HG02938 (cell line): Measurements from ENCODE around the gene FMNL2.
"Not testable (repeated sequence)": the region's sequence is repeated elsewhere in the genome, so short reads cannot be mapped to it uniquely, and the experiment has no call there.

Experiments used
- ATAC-seq: cut with Tn5 transposase; IDR thresholded peaks from one replicate; pipeline ENCODE4 v1.9.1; 2021; ENCODE audit warnings: mild to moderate bottlenecking, moderate library complexity; ENCODE audit not compliant: unreplicated experiment

Gene FMNL2

DNA sequence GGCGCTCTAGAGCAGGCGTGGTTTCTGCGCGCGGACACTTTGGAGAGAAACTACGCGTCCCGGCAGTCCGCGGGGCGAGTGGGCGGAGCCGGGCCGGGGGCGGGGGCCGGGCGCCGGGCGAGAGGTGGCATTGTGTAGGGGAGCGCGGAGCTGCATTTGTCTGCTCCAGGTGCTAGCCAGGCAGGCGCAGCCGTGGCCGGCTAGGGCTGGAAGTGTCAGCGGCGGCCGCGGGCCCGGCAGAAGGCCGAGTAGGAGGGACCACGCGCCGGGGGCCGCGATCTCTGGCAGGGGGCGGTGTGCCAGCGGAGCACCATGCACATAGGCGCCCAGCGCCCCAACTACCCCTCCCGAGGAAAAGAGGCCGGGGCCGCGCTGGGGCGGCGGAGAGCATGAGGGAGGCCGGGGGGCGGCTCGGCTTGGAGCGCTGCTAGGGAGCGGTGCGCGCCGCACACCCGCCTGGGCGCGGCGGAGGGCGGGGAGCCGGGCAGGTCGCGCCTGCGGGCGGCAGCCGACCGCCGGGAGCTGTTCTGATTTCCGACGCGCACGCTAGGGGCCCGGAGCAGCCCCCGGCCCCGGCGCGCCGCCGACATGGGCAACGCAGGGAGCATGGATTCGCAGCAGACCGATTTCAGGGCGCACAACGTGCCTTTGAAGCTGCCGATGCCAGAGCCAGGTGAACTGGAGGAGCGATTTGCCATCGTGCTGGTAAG, at the start of gene FMNL2:
TSS of gene FMNL2 (plus strand) at position 159 of the 710 bp plus-strand sequence.
- peak; percentile 85 for ATAC-seq

GRCh38 chr2:152292991-152293390, 42.0 kb upstream of the FMNL2 start:
- no peak for ATAC-seq

GRCh38 chr2:152297715-152298114, 37.3 kb upstream of the FMNL2 start:
- ATAC-seq: no peak

DNA sequence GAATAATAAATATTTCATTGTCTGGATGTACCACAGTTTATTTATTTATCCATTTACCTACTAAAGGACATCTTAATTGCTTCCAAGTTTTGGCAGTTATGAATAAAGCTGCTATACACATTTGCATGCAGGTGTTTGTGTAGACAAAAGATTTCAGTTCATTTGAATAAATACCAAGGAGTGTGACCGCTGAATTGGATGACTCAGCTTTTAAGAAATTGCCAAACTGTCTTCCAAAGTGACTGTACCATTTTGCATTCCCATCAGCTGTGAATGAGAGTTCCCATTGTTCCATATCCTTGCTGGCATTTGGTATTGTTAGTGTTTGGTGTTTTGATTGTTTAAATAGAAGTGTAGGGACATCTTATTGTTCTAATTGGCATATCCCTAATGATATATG, 36.2 kb upstream of the FMNL2 start:
- no peak for ATAC-seq

DNA sequence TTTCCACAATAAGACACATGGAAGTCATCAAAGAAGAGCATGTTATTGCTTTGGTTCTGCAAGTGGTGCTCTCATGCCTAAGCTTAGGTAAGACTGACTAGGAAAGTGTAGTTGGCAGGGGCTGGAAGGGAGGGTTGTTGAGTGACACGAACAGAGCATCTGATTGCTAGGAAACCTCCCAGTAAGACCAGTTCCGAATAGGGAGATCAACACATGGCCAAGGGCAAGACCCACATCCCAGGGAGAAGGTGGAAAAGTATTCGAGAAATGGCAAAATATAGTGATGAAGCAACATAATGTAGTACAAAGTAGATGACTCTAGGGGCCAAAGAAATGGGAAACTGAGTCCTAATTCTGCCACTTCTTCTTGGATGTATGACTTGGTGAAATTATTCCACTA, 33.8 kb upstream of the FMNL2 start:
- no peak for ATAC-seq

DNA sequence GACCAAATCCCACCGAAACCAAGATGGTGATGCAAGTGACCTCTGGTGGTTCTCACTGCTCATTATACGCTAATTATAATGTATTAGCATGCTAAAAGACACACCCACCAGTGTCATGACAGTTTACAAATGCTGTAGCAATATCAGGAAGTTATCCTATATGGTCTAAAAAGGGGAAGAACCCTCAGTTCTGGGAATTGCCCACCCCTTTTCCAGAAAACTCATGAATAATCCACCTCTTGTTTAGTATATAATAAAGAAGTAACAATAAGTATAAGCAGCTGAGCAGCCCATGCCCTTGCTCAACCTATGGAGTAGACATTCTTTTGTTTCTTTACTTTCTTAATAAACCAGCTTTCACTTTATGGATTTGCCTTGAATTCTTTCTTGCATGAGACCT, 31.0 kb upstream of the FMNL2 start:
- ATAC-seq: no peak

- ATAC-seq: no peak
Measured at GRCh38 chr2:152304836-152305235, 30.1 kb upstream of the FMNL2 start.

- no peak for ATAC-seq
Measured at GRCh38 chr2:152307863-152308262, 27.1 kb upstream of the FMNL2 start.

DNA sequence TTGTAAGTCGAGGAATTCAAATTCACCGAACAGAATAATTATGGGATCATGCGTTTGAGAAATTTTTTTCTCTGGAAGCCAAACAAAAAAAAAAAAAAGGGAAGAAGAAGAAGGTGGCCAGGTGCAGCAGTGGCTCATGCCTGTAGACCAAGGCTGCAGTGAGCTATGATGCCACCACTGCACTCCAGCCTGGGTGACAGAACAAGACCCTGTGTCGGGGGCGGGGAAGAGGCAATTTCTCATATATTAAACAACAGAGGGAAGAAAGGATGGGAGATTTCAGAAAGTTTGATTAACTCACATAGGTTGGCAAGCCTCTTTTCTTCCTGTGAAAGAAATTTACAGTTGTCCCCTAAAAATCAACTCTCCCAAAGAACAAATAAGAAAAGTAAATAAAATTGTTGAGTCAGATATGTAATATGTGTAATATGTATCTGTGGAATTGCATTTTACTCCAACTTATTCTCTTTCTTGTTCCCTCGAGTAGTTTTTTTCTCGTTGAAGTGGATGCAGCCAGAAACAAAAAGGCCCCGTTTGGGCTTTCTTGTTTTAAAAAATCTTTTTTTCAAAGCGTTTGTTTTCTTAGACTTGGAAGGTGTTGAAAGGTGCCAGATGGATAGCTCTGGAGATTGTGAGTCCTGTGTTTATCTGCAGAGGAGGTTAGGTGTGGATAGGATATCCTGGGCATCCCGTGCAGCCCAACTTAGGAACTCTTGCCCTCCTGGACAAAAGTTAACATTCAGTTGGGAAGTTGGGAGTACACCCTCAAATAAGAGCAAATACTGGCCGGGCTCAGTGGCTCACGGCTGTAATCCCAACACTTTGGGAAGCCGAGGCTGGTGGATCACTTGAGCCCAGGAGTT, 25.4 kb upstream of the FMNL2 start:
- no peak for ATAC-seq

- no peak for ATAC-seq
Measured at GRCh38 chr2:152319822-152320570, 15.0 kb upstream of the FMNL2 start.

DNA sequence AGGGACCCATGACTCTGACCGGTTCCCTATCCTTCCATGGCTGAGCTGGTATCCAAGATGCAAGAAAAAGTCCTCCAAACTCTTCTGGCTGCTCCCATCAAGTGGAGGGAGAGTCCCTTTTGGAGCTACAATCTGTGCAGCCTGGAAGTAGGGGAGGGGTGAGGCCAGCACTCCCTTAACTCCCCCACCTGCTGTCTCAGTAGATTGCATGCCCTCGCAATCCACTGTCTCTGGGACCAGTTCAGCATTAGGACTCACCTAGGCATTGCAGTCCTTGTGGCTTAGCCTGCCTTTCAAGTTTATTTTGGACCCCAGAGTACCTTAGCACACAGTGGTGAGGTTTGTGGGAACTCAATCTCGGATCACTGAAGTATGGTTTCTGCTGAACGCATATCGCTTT, 14.2 kb upstream of the FMNL2 start:
- no peak for ATAC-seq

DNA sequence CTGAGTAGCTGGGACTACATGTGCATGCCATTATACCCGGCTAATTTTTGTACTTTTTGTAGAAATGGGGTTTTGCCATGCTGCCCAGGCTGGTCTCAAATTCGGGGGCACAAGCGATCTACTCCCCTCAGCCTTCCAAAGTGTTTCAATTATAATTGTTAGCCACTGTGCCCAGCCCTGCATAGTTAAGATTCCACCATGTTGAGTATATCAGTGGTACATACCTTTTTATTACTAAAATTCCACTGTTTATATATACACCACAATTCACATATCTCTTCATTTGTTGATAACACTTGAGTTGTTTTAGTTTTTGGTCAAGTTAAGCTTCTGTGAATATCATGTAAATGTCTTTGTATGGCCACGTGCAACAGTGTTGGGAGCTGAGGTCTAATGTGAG, 12.8 kb upstream of the FMNL2 start:
- ATAC-seq: no peak

DNA sequence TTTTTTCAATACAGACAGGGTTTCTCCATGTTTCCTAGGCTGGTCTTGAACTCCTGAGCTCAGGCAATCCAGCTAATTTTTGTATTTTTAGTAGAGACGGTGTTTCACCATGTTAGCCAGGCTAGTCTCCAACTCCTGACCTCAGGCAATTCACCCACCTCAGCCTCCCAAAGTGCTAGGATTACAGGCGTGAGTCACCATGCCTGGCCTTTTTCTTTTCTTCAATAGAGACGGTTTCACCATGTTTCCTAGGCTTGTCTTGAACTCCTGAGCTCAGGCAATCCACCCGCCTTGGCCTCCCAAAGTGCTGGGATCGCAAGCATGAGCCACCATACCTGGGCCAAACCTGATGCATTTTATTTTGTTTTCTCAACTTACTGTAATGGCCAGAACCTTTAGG, 9.8 kb upstream of the FMNL2 start:
- not testable (repeated sequence) for ATAC-seq

- no peak for ATAC-seq
Measured at GRCh38 chr2:152326710-152327109, 8.3 kb upstream of the FMNL2 start.

- no peak for ATAC-seq
Measured at GRCh38 chr2:152328013-152328412, 7.0 kb upstream of the FMNL2 start.

DNA sequence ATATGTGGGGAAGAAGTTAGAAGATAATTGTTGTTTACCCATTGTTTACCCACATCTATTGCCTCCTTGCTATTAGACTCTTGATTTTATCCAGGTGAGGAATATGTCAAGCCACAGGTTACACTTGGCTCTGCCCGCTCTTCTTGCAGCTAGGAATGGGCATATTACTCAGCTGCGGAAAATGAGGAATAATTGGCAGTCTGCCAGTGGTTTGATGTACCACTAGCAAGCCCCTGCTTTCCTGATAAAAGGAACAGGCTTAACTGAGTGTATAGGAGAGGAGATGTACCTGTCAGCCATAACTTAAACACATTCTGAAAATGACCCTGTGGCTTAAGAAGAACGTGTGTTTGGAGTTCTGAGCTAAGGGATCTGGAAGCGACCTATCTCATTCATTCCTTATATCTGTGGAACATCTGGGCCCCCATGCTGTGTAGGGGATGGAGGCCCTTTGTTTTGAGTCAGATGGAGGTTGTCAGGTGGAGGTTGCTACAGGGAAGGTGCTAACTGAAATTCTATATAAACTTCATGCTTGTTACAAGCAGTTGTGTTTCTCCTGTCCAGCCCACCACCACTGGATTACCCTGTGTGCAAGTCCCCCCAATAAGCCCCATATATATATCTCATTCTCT, 4.6 kb upstream of the FMNL2 start:
- no peak for ATAC-seq

- ATAC-seq: no peak
Measured at GRCh38 chr2:152334701-152335015, 316 bp upstream of the FMNL2 start.

DNA sequence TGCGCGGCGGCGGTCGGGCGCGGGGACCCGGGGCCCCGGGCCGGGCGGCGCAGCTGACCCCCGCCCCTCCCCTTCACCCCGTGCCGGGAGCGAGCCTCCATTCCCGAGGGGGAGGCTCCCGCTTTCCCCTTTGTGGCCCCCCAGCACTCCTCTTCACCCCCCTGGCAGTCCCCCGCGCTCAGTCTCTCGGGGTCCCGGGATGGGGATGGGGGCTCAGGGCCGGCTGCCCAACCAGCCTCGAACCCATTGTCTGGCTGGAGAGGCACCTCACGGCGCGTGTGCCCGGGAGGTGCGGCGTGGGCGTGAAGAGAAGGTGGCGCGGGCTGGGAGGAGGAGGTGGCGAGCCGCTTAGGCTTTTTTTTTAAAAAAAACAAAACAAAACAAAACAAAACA, 748 bp downstream of the FMNL2 start:
- ATAC-seq: peak; percentile 21

DNA sequence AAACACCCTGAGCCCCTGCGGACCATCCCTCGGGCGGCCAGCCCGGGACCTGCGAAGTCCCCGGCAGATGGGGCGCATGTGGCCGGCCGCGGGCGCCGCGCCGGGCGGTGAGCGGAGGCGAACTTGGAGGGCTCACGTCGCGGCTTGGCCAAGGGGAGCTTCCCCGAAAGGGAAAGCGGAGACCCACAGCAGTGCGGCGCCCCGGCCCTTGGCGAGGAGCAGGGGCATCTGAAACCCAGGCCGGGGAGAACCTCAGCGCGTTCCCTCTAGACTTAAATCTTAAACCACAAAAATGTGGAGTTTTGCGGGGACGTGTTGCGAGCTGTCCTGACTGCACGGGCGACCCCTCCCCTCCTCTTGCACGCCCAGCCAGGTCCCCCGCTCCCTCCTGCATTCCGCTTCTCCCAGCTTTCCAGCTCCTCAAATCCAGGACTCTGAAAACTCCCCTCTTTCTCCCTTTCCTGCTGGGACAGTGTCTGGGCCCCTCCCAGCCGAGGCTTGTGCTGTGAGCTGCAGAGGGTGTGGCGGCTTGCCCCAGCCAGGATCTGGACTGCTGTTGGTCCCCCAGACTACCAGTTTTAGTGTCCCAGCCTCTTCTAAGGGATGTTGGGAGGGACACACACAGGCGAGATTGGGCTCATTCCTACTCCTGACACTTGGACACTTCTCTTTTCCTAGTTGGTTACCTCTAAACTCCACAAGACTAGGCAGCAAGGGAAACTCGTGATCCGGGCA, 1.3 kb downstream of the FMNL2 start:
- ATAC-seq: peak; percentile 17

DNA sequence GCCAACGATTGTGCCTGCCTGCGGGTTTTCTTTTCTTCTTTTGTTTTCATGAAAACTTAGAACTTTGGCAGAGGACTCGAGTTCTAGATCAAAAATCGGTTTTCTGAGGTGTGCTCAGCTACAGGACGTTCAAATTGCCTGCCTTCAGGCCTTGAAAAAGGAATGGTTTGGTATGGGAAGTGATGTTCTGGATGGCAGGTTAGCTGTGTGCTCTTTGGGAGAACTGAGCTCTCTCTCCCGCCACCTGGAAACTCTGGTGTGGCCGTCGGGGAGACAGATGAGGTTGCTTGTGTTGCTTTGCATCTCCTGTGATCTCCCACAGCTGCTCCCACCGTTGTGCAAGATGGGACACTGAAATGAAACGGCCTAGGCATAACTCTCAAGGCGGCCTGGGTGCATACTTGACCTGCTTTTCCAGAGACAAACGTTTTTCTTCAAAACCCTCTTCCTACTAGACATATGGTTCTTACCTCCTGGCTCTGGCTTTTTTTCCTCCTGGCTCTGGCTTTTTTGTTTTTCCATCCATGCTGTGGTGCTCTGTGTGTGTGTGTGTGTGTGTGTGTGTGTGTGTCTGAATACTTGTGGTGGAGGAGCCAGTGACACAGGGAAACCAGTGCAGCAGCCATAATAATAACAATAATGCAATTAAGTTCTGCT, 2.0 kb downstream of the FMNL2 start:
- ATAC-seq: no peak
